Pancreas (tissue), 10 donors: ENCODE data around the gene RTTN. TPM values are rescaled to one million over a fixed set of nuclear protein-coding genes. Genes with fewer than 3 reads are reported as not detected.

Experiments
- ATAC-seq, 4 donors: fragments of 200-7000 bp; cut with Tn5 transposase; one replicate each; pipeline versions ENCODE4 v1.8.0 to v1.9.1; 2020; ENCODE audit warnings: mild to moderate bottlenecking in 4 of 4, moderate library complexity in 4 of 4
- DNase-seq, 6 donors: peaks; one replicate each; pipeline ENCODE4 v3.0.0-alpha.2; 2020
- FAIRE-seq: peaks from 2 replicates; lab custom pipeline; 2012; peaks lifted over from hg19 to GRCh38; lab: Jason Lieb, UNC
- H3K27ac ChIP-seq, 4 donors: fragments of 200-600 bp; sonication (generic); 1 replicate in 3 of 4; 2 replicates in 1 of 4; pipeline versions ENCODE4 v1.5.0 to v1.8.0; 2020
- H3K27me3 ChIP-seq, 4 donors: fragments of 200-600 bp; one replicate each; pipeline ENCODE4 v1.8.0; 2021
- H3K36me3 ChIP-seq, 3 donors: fragments of 200-600 bp; sonication (generic) in 1 of 3; one replicate each; pipeline versions ENCODE4 v1.5.0 to v1.8.0; 2020 to 2021
- H3K4me1 ChIP-seq, 3 donors: fragments of 200-600 bp; one replicate each; pipeline ENCODE4 v1.8.0; 2021
- H3K4me3 ChIP-seq, 4 donors: fragments of 200-600 bp; sonication (generic) in 2 of 4; one replicate each; pipeline versions ENCODE4 v1.5.0 to v1.8.0; 2020 to 2021
- H3K9me3 ChIP-seq, 4 donors: fragments of 200-600 bp; one replicate each; pipeline ENCODE4 v1.8.0; 2021
- WGBS, 2 donors: extraction: QIAGEN DNeasy Blood & Tissue Kit; methylation state at CpG; one replicate each; pipeline ENCODE4 v1.1.7; 2013; 5-methylcytosine and 5-hydroxymethylcytosine counted together
- intact Hi-C, 3 donors: fragments of 100-400 bp; cut with DNase I; formaldehyde crosslinking; loops; one replicate each; pipeline versions ENCODE4 v1.11.1 to v1.14.2; 2022
- polyA plus RNA-seq, 2 donors: library from polyadenylated mRNA; stranded (reverse); fragments of 200-250 nt; gene quantifications; one replicate each; pipeline ENCODE4 v1.2.3, GENCODE V29; 2013
- total RNA-seq, 6 donors: library from RNA; stranded (reverse); fragmentation: NEBNext Ultra II Directional in 4 of 6; extraction: Animal tissue kit (Norgen Biotek cat#: 25700) in 4 of 6; gene quantifications; one replicate each; pipeline versions ENCODE4 v1.2.1 to v1.2.4, GENCODE V29; 2021 to 2023
- TF ChIP-seq, protein P1 (sequence below), 4 donors: fragments of 200-600 bp; sonication (generic) in 3 of 4; IDR thresholded peaks; one replicate each; pipeline versions ENCODE4 v1.5.0 to v1.8.0; 2021; ENCODE audit warnings: antibody characterized with exemption in 4 of 4
- donor health status: healthy with polysubstance abuse.
- donor health status: DM: no; HTN: no; CAD: no; lungs with moderate emphysema.
- donor health status: DM: no; HTN: no; CAD: no.
- donor health status: control.
- donor health status: control.
- donor health status: Bipolar disorder and iron deficiency.
- donor health status: DM: yes; HTN: yes; CAD: no.
- donor health status: DM: no; HTN: no; CAD: no.
- donor health status: DM: no; HTN: no; CAD: no.
- donor health status: DM: yes; HTN: yes; CAD: no.

The RTTN gene
- total and polyA plus RNA-seq, 8 donors: 2.5 to 7.2 (median 4.5) TPM

DNA sequence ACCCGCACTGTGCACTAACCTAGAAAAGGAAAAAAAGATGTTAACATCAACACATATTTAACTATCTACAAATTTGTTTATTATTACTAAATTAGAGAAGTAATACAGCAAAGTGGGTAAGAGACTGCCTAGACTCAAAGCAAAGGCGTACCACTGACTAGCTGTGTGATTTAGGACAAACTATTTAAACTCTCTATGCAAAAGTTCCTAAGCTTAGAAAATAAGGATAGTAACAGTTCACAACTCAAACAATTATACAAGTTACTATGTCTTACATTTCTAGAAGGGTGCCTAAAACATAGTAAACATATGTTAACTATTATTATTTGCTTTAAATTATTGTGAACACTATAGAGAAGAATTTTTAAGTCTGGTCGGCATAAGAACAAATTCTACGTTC lies 119.4 kb downstream of the RTTN start:
- Histone ChIP-seq H3K27me3 (no peaks in the 10 kb centered on the region), H3K4me3 (no peak overlapping the region), H3K9me3 (no peaks in the 10 kb centered on the region), H3K27ac (no peak overlapping the region), H3K4me1 (no peaks in the 10 kb centered on the region), H3K36me3 (no peaks in the 10 kb centered on the region)
- TF ChIP-seq, protein P1, sequence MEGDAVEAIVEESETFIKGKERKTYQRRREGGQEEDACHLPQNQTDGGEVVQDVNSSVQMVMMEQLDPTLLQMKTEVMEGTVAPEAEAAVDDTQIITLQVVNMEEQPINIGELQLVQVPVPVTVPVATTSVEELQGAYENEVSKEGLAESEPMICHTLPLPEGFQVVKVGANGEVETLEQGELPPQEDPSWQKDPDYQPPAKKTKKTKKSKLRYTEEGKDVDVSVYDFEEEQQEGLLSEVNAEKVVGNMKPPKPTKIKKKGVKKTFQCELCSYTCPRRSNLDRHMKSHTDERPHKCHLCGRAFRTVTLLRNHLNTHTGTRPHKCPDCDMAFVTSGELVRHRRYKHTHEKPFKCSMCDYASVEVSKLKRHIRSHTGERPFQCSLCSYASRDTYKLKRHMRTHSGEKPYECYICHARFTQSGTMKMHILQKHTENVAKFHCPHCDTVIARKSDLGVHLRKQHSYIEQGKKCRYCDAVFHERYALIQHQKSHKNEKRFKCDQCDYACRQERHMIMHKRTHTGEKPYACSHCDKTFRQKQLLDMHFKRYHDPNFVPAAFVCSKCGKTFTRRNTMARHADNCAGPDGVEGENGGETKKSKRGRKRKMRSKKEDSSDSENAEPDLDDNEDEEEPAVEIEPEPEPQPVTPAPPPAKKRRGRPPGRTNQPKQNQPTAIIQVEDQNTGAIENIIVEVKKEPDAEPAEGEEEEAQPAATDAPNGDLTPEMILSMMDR (IDR thresholded peaks at IDR 0.05): no peak
- intact Hi-C loops: no loop called here
- 69 to 77% methylated on average over 4 of the region's 4 CpGs for WGBS, 2 donors
- FAIRE-seq (no peak), DNase-seq (no peak), ATAC-seq (no peak)

- H3K36me3 ChIP-seq: no peaks in the 10 kb centered on the region
- WGBS, 2 donors: 50 to 52% methylated on average over 5 of the region's 5 CpGs
- no peak overlapping the region for H3K4me3 ChIP-seq
- no peaks in the 10 kb centered on the region for H3K4me1 ChIP-seq
- H3K27ac ChIP-seq: no peak overlapping the region
- no peak for FAIRE-seq
- no peaks in the 10 kb centered on the region for H3K27me3 ChIP-seq
- no peak for DNase-seq
- intact Hi-C loops: no loop called here
- H3K9me3 ChIP-seq: no peaks in the 10 kb centered on the region
- ATAC-seq: no peak
- TF ChIP-seq, protein P1 (IDR thresholded peaks at IDR 0.05): no peak
Measured at GRCh38 chr18:70085641-70086040, 119.8 kb downstream of the RTTN start.

GRCh38 chr18:70082430-70082829 lies 123.1 kb downstream of the RTTN start:
- no peak overlapping the region for H3K4me3 ChIP-seq
- FAIRE-seq: no peak
- ATAC-seq: no peak
- no peaks in the 10 kb centered on the region for H3K36me3 ChIP-seq
- H3K27me3 ChIP-seq: no peaks in the 10 kb centered on the region
- TF ChIP-seq, protein P1 (IDR thresholded peaks at IDR 0.05): no peak
- intact Hi-C loops: no loop called here
- H3K9me3 ChIP-seq: no peaks in the 10 kb centered on the region
- no peak overlapping the region for H3K27ac ChIP-seq
- 83% methylated on average over 2 of the region's 2 CpGs for WGBS, 2 donors
- no peaks in the 10 kb centered on the region for H3K4me1 ChIP-seq
- DNase-seq: no peak

- Histone ChIP-seq H3K9me3 (no peaks in the 10 kb centered on the region), H3K27ac (no peak overlapping the region), H3K4me1 (no peaks in the 10 kb centered on the region), H3K27me3 (no peaks in the 10 kb centered on the region), H3K36me3 (no peaks in the 10 kb centered on the region), H3K4me3 (no peak overlapping the region)
- ATAC-seq (no peak), DNase-seq (no peak), FAIRE-seq (no peak)
- TF ChIP-seq, protein P1 (IDR thresholded peaks at IDR 0.05): no peak
- intact Hi-C loops: no loop called here
Measured at GRCh38 chr18:70078106-70078505, 127.4 kb downstream of the RTTN start.

- intact Hi-C loops: no loop called here
- no peaks in the 10 kb centered on the region for H3K9me3 ChIP-seq
- TF ChIP-seq, protein P1 (IDR thresholded peaks at IDR 0.05): no peak
- DNase-seq: no peak
- no peak overlapping the region for H3K4me3 ChIP-seq
- H3K27me3 ChIP-seq: no peaks in the 10 kb centered on the region
- no peaks in the 10 kb centered on the region for H3K36me3 ChIP-seq
- ATAC-seq: no peak
- no peak for FAIRE-seq
- no peak overlapping the region for H3K27ac ChIP-seq
- no peaks in the 10 kb centered on the region for H3K4me1 ChIP-seq
Measured at GRCh38 chr18:70075906-70076305, 129.6 kb downstream of the RTTN start.
